Choroid plexus epithelial cell (primary cell): ENCODE results near the gene RIOK1.
A peak's percentile ranks its signal among the peaks of the same experiment; 100 is the strongest.

Experiments used
- DNase-seq: peaks from one replicate; pipeline ENCODE4 v3.0.0-alpha.2; 2010; ENCODE audit warnings: low read depth
- H3K4me3 ChIP-seq: 2 replicates; pipeline ENCODE4 v1.5.1; 2011; ENCODE audit warnings: low read depth, mild to moderate bottlenecking, control low read depth, low read length, moderate library complexity
- CTCF ChIP-seq: conservative IDR thresholded peaks from 2 replicates; pipeline ENCODE4 v1.5.1; 2011; ENCODE audit warnings: low read depth, mild to moderate bottlenecking, control low read depth, inconsistent platforms, low read length, moderate library complexity

The RIOK1 gene

DNA sequence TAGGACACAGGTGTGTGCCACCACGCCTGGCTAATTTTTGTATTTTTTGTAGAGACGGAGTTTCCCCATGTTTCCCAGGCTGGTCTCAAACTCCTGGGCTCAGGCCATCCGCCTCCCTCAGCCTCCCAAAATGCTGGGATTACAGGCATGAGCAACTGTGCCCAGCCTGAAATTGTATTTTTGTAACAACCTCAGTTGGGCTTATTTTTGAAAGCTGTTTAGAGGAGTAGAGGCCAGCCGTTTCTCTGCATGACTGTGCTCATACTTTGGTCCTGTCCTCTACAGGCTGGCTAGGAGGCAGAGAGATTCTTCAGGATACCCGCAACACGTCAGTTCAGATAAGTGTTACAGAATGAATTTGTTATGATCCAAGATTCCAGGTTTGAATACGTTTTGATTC lies 22.2 kb upstream of the RIOK1 start:
- DNase-seq, result no peak
- TF ChIP-seq CTCF, result no peak
- H3K4me3 ChIP-seq, result no peak overlapping the region

DNA sequence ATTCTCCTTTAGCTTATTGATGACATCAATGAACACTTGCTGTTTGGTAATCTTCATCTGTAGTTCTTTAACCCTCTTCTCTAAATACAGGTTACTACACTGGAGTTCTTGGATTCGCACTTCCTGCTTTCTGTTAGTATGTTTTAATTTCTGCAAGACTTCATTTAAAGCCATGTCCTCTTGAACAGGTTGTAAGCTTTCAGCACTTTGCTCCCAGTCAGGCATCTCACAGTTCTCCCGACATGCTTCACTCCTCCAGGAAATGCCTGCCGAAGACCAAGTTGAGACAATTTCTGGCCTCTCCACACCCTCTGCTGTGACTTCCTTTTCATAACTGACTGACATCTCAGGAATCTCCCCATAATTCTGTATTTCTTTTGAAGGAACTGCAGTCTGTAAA lies 15.9 kb upstream of the RIOK1 start:
- H3K4me3 ChIP-seq, result no peak overlapping the region
- peak; percentile 12 for DNase-seq
- no peak for TF ChIP-seq CTCF

- H3K4me3 ChIP-seq, result no peak overlapping the region
- DNase-seq, result no peak
- TF ChIP-seq CTCF, result no peak
These were observed 11.6 kb upstream of the RIOK1 start for GRCh38 chr6:7377961-7378360.

DNA sequence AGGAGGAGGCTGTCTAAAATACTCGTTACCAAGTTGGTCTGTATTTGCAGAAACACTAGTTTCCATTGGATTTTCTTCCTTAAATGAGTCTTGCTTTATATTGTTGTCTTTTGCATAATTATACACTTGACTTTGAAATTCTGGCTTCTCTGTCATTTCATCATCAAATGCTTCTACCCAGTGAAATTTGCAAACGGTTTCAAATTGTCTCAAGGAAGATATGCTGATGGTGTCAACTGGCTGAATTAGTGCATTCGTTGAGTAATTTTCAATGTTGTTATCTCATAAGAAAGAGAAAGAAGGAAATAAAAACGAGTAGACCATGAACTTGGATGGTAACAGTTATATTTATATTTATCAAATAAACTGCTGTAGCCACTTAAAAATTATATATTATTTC lies 10.9 kb upstream of the RIOK1 start:
- no peak for TF ChIP-seq CTCF
- no peak for DNase-seq
- no peak overlapping the region for H3K4me3 ChIP-seq

GRCh38 chr6:7381092-7381491 lies 8.5 kb upstream of the RIOK1 start:
- TF ChIP-seq CTCF, result no peak
- no peak for DNase-seq
- H3K4me3 ChIP-seq, result no peak overlapping the region

DNA sequence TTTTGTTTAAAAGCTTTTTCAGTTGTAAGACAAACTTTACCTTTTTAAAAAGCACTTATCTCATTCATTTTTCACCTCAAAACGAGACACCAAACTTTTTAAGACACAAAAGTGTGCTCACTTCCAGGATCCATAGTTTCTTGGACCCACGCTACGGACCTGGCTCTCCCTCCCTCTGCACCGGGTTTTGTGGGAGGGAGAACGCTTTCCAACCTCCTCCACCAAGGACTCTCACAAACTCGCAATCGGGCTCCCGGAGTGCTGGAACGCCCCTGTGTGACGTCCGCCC lies 502 bp upstream of the RIOK1 start:
- H3K4me3 ChIP-seq, result peak overlapping the region; percentile 73
- TF ChIP-seq CTCF, result no peak
- peak; percentile 72 for DNase-seq

DNA sequence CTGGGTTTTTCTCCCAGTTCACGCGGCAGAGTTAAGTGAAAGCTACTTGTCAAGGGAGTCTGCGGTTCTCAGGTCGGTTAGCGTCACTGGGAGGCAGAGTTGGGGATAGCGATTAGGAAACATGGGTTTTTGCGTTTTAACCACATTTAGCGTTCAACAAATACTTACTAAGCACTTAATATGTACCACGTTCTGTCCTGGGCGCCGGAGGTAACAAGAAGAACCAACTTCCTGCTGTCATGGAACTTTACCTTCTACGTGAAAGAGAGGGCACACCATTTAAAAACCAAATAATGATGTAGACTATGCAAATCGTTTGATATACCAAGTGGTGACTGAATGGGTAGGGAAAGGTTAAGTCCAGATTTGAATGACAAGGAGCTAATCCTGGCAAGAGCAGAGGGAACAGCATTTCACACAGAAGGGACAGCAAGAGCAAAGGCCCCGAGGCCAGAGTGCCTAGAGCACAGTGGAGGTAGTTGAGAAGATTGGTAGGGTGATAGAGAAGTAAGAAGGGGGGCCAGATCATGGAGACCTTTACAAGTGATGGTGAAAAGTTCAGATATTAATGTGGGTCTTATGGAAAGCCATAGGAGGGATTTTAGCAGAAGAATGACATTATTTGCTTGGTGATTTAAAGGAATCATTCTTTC lies 744 bp downstream of the RIOK1 start:
- DNase-seq, result peak; percentile 89
- peak overlapping the region; percentile 73 for H3K4me3 ChIP-seq
- TF ChIP-seq CTCF, result peak; percentile 43
